CD4-positive, alpha-beta memory T cell (primary cell): ENCODE results near the gene LRTM2. TPM values are rescaled to one million over a fixed set of nuclear protein-coding genes. Genes with fewer than 3 reads are reported as not detected.

Source experiments
- CTCF ChIA-PET: fragments of 350-600 bp; sonication (Branson Sonifier 250); formaldehyde crosslinking; loops from one replicate; lab custom pipeline; 2021; ENCODE audit warnings: inconsistent platforms; ENCODE audit not compliant: partially characterized antibody; lab: Charles Lee
- POLR2A ChIA-PET: fragments of 350-600 bp; sonication (Branson Sonifier 250); formaldehyde crosslinking; loops from one replicate; lab custom pipeline; 2021; ENCODE audit not compliant: partially characterized antibody; lab: Charles Lee
- DNase-seq, 5 donors: peaks; one replicate each; pipeline versions ENCODE4 v3.0.0 to v3.0.0-alpha.2; 2020 to 2022; ENCODE audit warnings: mixed read lengths in 1 of 5
- H3K27ac ChIP-seq: one replicate; pipeline ENCODE4 v1.7.0; 2013; ENCODE audit warnings: low read depth, low read length
- H3K27me3 ChIP-seq: 2 replicates; pipeline ENCODE4 v1.7.0; 2013; ENCODE audit warnings: mild to moderate bottlenecking, low read length, moderate library complexity; ENCODE audit not compliant: insufficient read depth
- H3K36me3 ChIP-seq: 2 replicates; pipeline ENCODE4 v1.7.0; 2013; ENCODE audit warnings: mild to moderate bottlenecking, low read length, moderate library complexity; ENCODE audit not compliant: insufficient read depth
- H3K4me1 ChIP-seq: 2 replicates; pipeline ENCODE4 v1.7.0; 2013; ENCODE audit warnings: mild to moderate bottlenecking, low read length, moderate library complexity; ENCODE audit not compliant: insufficient read depth
- H3K4me3 ChIP-seq, 2 donors: one replicate each; pipeline ENCODE4 v1.7.0; 2013; ENCODE audit warnings: low read length in 2 of 2, mild to moderate bottlenecking in 1 of 2
- H3K9me3 ChIP-seq, 2 donors: one replicate each; pipeline ENCODE4 v1.7.0; 2013; ENCODE audit warnings: low read length in 2 of 2, control low read depth in 1 of 2; ENCODE audit not compliant: control insufficient read depth in 1 of 2
- H3K27ac Mint-ChIP-seq, 7 donors: one replicate each; pipeline ENCODE4 v1.8.0; 2020 to 2021; ENCODE audit warnings: mixed read lengths in 7 of 7, mild to moderate bottlenecking in 6 of 7, inconsistent platforms in 3 of 7, moderate library complexity in 3 of 7
- H3K27me3 Mint-ChIP-seq, 2 donors: one replicate each; pipeline ENCODE4 v1.8.0; 2020 to 2021; ENCODE audit warnings: mixed read lengths in 2 of 2
- H3K36me3 Mint-ChIP-seq, 2 donors: one replicate each; pipeline ENCODE4 v1.8.0; 2020 to 2021; ENCODE audit warnings: mixed read lengths in 2 of 2, inconsistent platforms in 1 of 2, mild to moderate bottlenecking in 1 of 2
- H3K4me1 Mint-ChIP-seq, 4 donors: one replicate each; pipeline ENCODE4 v1.8.0; 2020 to 2021; ENCODE audit warnings: mixed read lengths in 4 of 4, mild to moderate bottlenecking in 1 of 4
- H3K4me3 Mint-ChIP-seq, 8 donors: one replicate each; pipeline ENCODE4 v1.8.0; 2020 to 2021; ENCODE audit warnings: mixed read lengths in 8 of 8, mild to moderate bottlenecking in 7 of 8, moderate library complexity in 6 of 8, inconsistent platforms in 3 of 8
- H3K9me3 Mint-ChIP-seq, 8 donors: one replicate each; pipeline ENCODE4 v1.8.0; 2020 to 2021; ENCODE audit warnings: mixed read lengths in 8 of 8, mild to moderate bottlenecking in 5 of 8, inconsistent platforms in 3 of 8, moderate library complexity in 1 of 8
- intact Hi-C: fragments of 100-400 bp; cut with micrococcal nuclease; formaldehyde crosslinking; loops from one replicate; pipeline ENCODE4 v1.15.1; 2023
- polyA plus RNA-seq, 2 donors: library from polyadenylated mRNA; unstranded; fragments of 300-500 nt; fragmentation: Illumina TruSeq; gene quantifications; one replicate each; pipeline ENCODE4 v1.2.3, GENCODE V29; 2021
- total RNA-seq, 2 experiments: library from RNA; stranded (reverse); gene quantifications; one replicate each; pipeline ENCODE4 v1.2.3, GENCODE V29; 2021

LRTM2 gene
- total and polyA plus RNA-seq, 4 experiments from 2014 or later: not detected

GRCh38 chr12:1810201-1810930 is 10.0 kb upstream of the LRTM2 start:
- H3K4me1 Mint-ChIP-seq: peaks cover 3 to 35% (median 13%) of the 10 kb centered on the region in 4 donors
- POLR2A ChIA-PET: no interaction called here
- CTCF ChIA-PET: interaction anchor here (1.1 to 2.5 kb wide), 2 partner anchors 20 to 129 kb away, joined by 3 to 8 read pairs; no protein-coding TSS in a partner anchor
- H3K27ac Mint-ChIP-seq: peak overlapping the region; percentile 31 to 93 (median 75)
- H3K4me1 ChIP-seq: peaks cover 29% of the 10 kb centered on the region
- H3K27me3 Mint-ChIP-seq: peaks cover 0 to 3% of the 10 kb centered on the region in 2 donors
- H3K27ac ChIP-seq: no peak overlapping the region
- no peak for DNase-seq
- intact Hi-C loops: loop anchor here (5.0 kb wide), 1 partner anchor 107 kb away; the partner anchor contains the start of gene CACNA2D4
- H3K4me3 ChIP-seq: no peak overlapping the region
- peak overlapping the region; percentile 0 to 84 (median 75) for H3K4me3 Mint-ChIP-seq
- no peaks in the 10 kb centered on the region for H3K36me3 ChIP-seq
- no peaks in the 10 kb centered on the region for H3K27me3 ChIP-seq
- H3K9me3 ChIP-seq: no peaks in the 10 kb centered on the region
- H3K9me3 Mint-ChIP-seq: peaks cover 0 to 4% (median 0%) of the 10 kb centered on the region in 8 donors
- H3K36me3 Mint-ChIP-seq: no peaks in the 10 kb centered on the region

- Histone ChIP-seq H3K4me3 (no peak overlapping the region), H3K27me3 (no peaks in the 10 kb centered on the region), H3K36me3 (no peaks in the 10 kb centered on the region), H3K9me3 (no peaks in the 10 kb centered on the region), H3K4me1 (peaks cover 29% of the 10 kb centered on the region), H3K27ac (peak overlapping the region; percentile 48)
- DNase-seq: no peak
- ChIA-PET POLR2A (interaction anchor here (0.8 kb wide), 1 partner anchor 14 kb away, joined by 3 read pairs; no protein-coding TSS in a partner anchor), CTCF (interaction anchor here (1.1 to 2.5 kb wide), 2 partner anchors 20 to 129 kb away, joined by 3 to 8 read pairs; no protein-coding TSS in a partner anchor)
- peak overlapping the region; percentile 38 to 84 (median 75) for H3K4me3 Mint-ChIP-seq
- H3K27ac Mint-ChIP-seq: peak overlapping the region in 5 of 7 donors; percentile 31 to 93 (median 55)
- no peaks in the 10 kb centered on the region for H3K36me3 Mint-ChIP-seq
- peaks cover 0 to 4% (median 0%) of the 10 kb centered on the region in 8 donors for H3K9me3 Mint-ChIP-seq
- intact Hi-C loops: loop anchor here (5.0 kb wide), 1 partner anchor 106 kb away; the partner anchor contains the start of gene CACNA2D4
- peaks cover 2 to 3% of the 10 kb centered on the region in 2 donors for H3K27me3 Mint-ChIP-seq
- peaks cover 3 to 35% (median 13%) of the 10 kb centered on the region in 4 donors for H3K4me1 Mint-ChIP-seq
Observed at GRCh38 chr12:1810931-1811280, 9.5 kb upstream of the LRTM2 start.

- H3K4me1 ChIP-seq: peaks cover 29% of the 10 kb centered on the region
- CTCF ChIA-PET: interaction anchor here (1.1 to 2.5 kb wide), 2 partner anchors 21 to 128 kb away, joined by 3 to 8 read pairs; no protein-coding TSS in a partner anchor
- H3K4me1 Mint-ChIP-seq: peaks cover 3 to 35% (median 13%) of the 10 kb centered on the region in 4 donors
- H3K36me3 ChIP-seq: no peaks in the 10 kb centered on the region
- intact Hi-C loops: loop anchor here (5.0 kb wide), 1 partner anchor 106 kb away; the partner anchor contains the start of gene CACNA2D4
- POLR2A ChIA-PET: interaction anchor here (0.8 kb wide), 1 partner anchor 14 kb away, joined by 3 read pairs; no protein-coding TSS in a partner anchor
- H3K27me3 Mint-ChIP-seq: peaks cover 3% of the 10 kb centered on the region in 2 donors
- DNase-seq: peak in 2 of 5 donors; percentile 27 to 72
- no peak overlapping the region for H3K4me3 ChIP-seq
- no peaks in the 10 kb centered on the region for H3K27me3 ChIP-seq
- H3K4me3 Mint-ChIP-seq: peak overlapping the region; percentile 59 to 84 (median 75)
- peak overlapping the region in 6 of 7 donors; percentile 55 to 93 (median 82) for H3K27ac Mint-ChIP-seq
- no peaks in the 10 kb centered on the region for H3K9me3 ChIP-seq
- peaks cover 0 to 4% (median 0%) of the 10 kb centered on the region in 8 donors for H3K9me3 Mint-ChIP-seq
- H3K27ac ChIP-seq: peak overlapping the region; percentile 48
- H3K36me3 Mint-ChIP-seq: no peaks in the 10 kb centered on the region
Observed at GRCh38 chr12:1811281-1811947, 9.0 kb upstream of the LRTM2 start.

GRCh38 chr12:1811948-1812291 is 8.4 kb upstream of the LRTM2 start:
- CTCF ChIA-PET: interaction anchor here (2.5 kb wide), 1 partner anchor 128 kb away, joined by 8 read pairs; no protein-coding TSS in a partner anchor
- intact Hi-C loops: loop anchor here (5.0 kb wide), 1 partner anchor 105 kb away; the partner anchor contains the start of gene CACNA2D4

GRCh38 chr12:1812650-1813302 is 7.6 kb upstream of the LRTM2 start:
- Histone ChIP-seq H3K27me3 (no peaks in the 10 kb centered on the region), H3K4me3 (no peak overlapping the region), H3K4me1 (peaks cover 29% of the 10 kb centered on the region), H3K36me3 (no peaks in the 10 kb centered on the region), H3K9me3 (no peaks in the 10 kb centered on the region), H3K27ac (peak overlapping the region; percentile 6)
- Mint-ChIP-seq H3K4me1 (peaks cover 3 to 35% (median 13%) of the 10 kb centered on the region in 4 donors), H3K36me3 (no peaks in the 10 kb centered on the region), H3K4me3 (peak overlapping the region in 6 of 8 donors; percentile 14 to 60 (median 50)), H3K9me3 (peaks cover 0 to 4% (median 0%) of the 10 kb centered on the region in 8 donors), H3K27ac (peak overlapping the region; percentile 9 to 85 (median 75)), H3K27me3 (peaks cover 3 to 5% of the 10 kb centered on the region in 2 donors)
- POLR2A ChIA-PET: no interaction called here
- intact Hi-C loops: loop anchor here (5.0 kb wide), 1 partner anchor 105 kb away; the partner anchor contains the start of gene CACNA2D4
- DNase-seq: no peak
- CTCF ChIA-PET: interaction anchor here (2.5 to 3.5 kb wide), 2 partner anchors 127 kb away, joined by 8 to 19 read pairs; no protein-coding TSS in a partner anchor

More at GRCh38 chr12:1811948-1812291, 8.4 kb upstream of the LRTM2 start:
- H3K27ac ChIP-seq: peak overlapping the region; percentile 35
- DNase-seq: no peak
- POLR2A ChIA-PET: interaction anchor here (0.8 kb wide), 1 partner anchor 15 kb away, joined by 3 read pairs; no protein-coding TSS in a partner anchor
- H3K4me1 ChIP-seq: peaks cover 29% of the 10 kb centered on the region
- no peaks in the 10 kb centered on the region for H3K36me3 ChIP-seq
- H3K9me3 ChIP-seq: no peaks in the 10 kb centered on the region
- Mint-ChIP-seq H3K27ac (peak overlapping the region in 5 of 7 donors; percentile 55 to 93 (median 85)), H3K9me3 (peaks cover 0 to 4% (median 0%) of the 10 kb centered on the region in 8 donors), H3K27me3 (peaks cover 3 to 5% of the 10 kb centered on the region in 2 donors), H3K4me1 (peaks cover 3 to 35% (median 13%) of the 10 kb centered on the region in 4 donors), H3K4me3 (peak overlapping the region; percentile 59 to 84 (median 75)), H3K36me3 (no peaks in the 10 kb centered on the region)
- no peaks in the 10 kb centered on the region for H3K27me3 ChIP-seq
- no peak overlapping the region for H3K4me3 ChIP-seq

GRCh38 chr12:1814266-1814665 is 6.1 kb upstream of the LRTM2 start:
- no peak overlapping the region for H3K4me3 Mint-ChIP-seq
- H3K27ac Mint-ChIP-seq: peak overlapping the region in 1 of 7 donors; percentile 68
- CTCF ChIA-PET: interaction anchor here (3.5 kb wide), 1 partner anchor 125 kb away, joined by 19 read pairs; no protein-coding TSS in a partner anchor
- Histone ChIP-seq H3K27ac (no peak overlapping the region), H3K36me3 (no peaks in the 10 kb centered on the region), H3K4me1 (peaks cover 20% of the 10 kb centered on the region), H3K27me3 (no peaks in the 10 kb centered on the region), H3K4me3 (no peak overlapping the region), H3K9me3 (no peaks in the 10 kb centered on the region)
- POLR2A ChIA-PET: no interaction called here
- H3K9me3 Mint-ChIP-seq: peaks cover 0 to 4% (median 0%) of the 10 kb centered on the region in 8 donors
- DNase-seq: no peak
- peaks cover 3 to 35% (median 9%) of the 10 kb centered on the region in 4 donors for H3K4me1 Mint-ChIP-seq
- no peaks in the 10 kb centered on the region for H3K36me3 Mint-ChIP-seq
- intact Hi-C loops: loop anchor here (5.0 kb wide), 1 partner anchor 103 kb away; the partner anchor contains the start of gene CACNA2D4
- H3K27me3 Mint-ChIP-seq: peaks cover 6 to 9% of the 10 kb centered on the region in 2 donors
